HepG2 (cell line): ENCODE results near the gene MZF1. TPM values are rescaled to one million over a fixed set of nuclear protein-coding genes. Genes with fewer than 3 reads are reported as not detected.

Source experiments
- ATAC-seq: fragments of 200-7000 bp; cut with Tn5 transposase; 3 replicates; pipeline ENCODE4 v1.9.1; 2020; ENCODE audit warnings: mild to moderate bottlenecking, moderate library complexity
- BruUV-seq: library from RNA; stranded (reverse); fragments of 400-500 nt; replicated peaks from 2 replicates; lab custom pipeline; 2021; lab: Mats Ljungman, UMichigan
- CTCF ChIA-PET: fragments of 300-600 bp; formaldehyde crosslinking; extraction: SDS; loops from one replicate; lab custom pipeline; 2021; ENCODE audit warnings: low total read pairs, inconsistent platforms, low intra/inter-chr PET ratio; lab: Yijun Ruan, JAX
- POLR2A ChIA-PET: fragments of 350-600 bp; sonication (Branson Sonifier 250); formaldehyde crosslinking; loops from one replicate; lab custom pipeline; 2020; ENCODE audit warnings: antibody characterized with exemption, inconsistent platforms; lab: Yijun Ruan, JAX
- DNase-seq: peaks from one replicate; pipeline ENCODE4 v3.0.0-alpha.2; 2015; ENCODE audit warnings: low spot score
- FAIRE-seq: peaks from 3 replicates; lab custom pipeline; 2011; peaks lifted over from hg19 to GRCh38; lab: Jason Lieb, UNC
- H2AFZ ChIP-seq: one replicate; pipeline ENCODE4 v1.6.1; 2011; ENCODE audit warnings: low read length, inconsistent platforms
- H3K27ac ChIP-seq: fragments of 300-600 bp; 3 replicates; pipeline ENCODE4 v1.8.0; 2011; ENCODE audit warnings: mixed run types, mild to moderate bottlenecking, mixed read lengths, low read length, inconsistent platforms; ENCODE audit not compliant: insufficient read depth; ENCODE audit errors: extremely low read length
- H3K27me3 ChIP-seq, 2 experiments: fragments of 200-600 bp in 1 of 2; 2 replicates in 1 of 2; 3 replicates in 1 of 2; pipeline versions ENCODE4 v1.6.0 to v1.8.0; 2011; ENCODE audit warnings: low read length in 2 of 2, mild to moderate bottlenecking in 2 of 2, moderate library complexity in 2 of 2, inconsistent platforms in 1 of 2; ENCODE audit not compliant: insufficient read depth in 2 of 2, control insufficient read depth in 1 of 2
- H3K36me3 ChIP-seq, 2 experiments: fragments of 200-600 bp in 1 of 2; replicated peaks in 1 of 2; 2 replicates in 1 of 2; 3 replicates in 1 of 2; pipeline versions ENCODE4 v1.5.1 to v1.8.0; 2011; ENCODE audit warnings: low read length in 2 of 2, inconsistent platforms in 1 of 2; ENCODE audit not compliant: insufficient read depth in 2 of 2, control insufficient read depth in 1 of 2
- H3K4me1 ChIP-seq: 2 replicates; pipeline ENCODE4 v1.5.1; 2012; ENCODE audit warnings: low read length, inconsistent platforms; ENCODE audit not compliant: insufficient read depth
- H3K4me2 ChIP-seq: 2 replicates; pipeline ENCODE4 v1.6.0; 2011; ENCODE audit warnings: low read depth, low read length, inconsistent platforms
- H3K4me3 ChIP-seq, 3 experiments: fragments of 200-600 bp in 1 of 3; sonication (generic), shearing (Covaris generic) in 1 of 3; replicated peaks in 1 of 3; 2 replicates each; pipeline ENCODE4 v1.5.1; 2011 to 2016; ENCODE audit warnings: low read length in 3 of 3, inconsistent platforms in 2 of 3, low read depth in 2 of 3, mild to moderate bottlenecking in 2 of 3, control low read depth in 1 of 3, mixed read lengths in 1 of 3; ENCODE audit not compliant: insufficient read depth in 1 of 3
- H3K79me2 ChIP-seq: one replicate; pipeline ENCODE4 v1.6.1; 2011; ENCODE audit warnings: low read length, inconsistent platforms; ENCODE audit not compliant: insufficient read depth
- H3K9ac ChIP-seq: 2 replicates; pipeline ENCODE4 v1.6.0; 2011; ENCODE audit warnings: mild to moderate bottlenecking, low read depth, low read length, inconsistent platforms; ENCODE audit not compliant: insufficient read depth
- H3K9me3 ChIP-seq: 2 replicates; pipeline ENCODE4 v1.5.1; 2012; ENCODE audit warnings: mild to moderate bottlenecking, low read length
- H4K20me1 ChIP-seq: 2 replicates; pipeline ENCODE4 v1.6.0; 2011; ENCODE audit warnings: inconsistent platforms, mild to moderate bottlenecking, low read length, moderate library complexity; ENCODE audit not compliant: insufficient read depth
- CAMTA2 ChIP-seq: sonication (generic); formaldehyde crosslinking; IDR thresholded peaks from 2 replicates; pipeline ENCODE4 v1.4.0; 2020; ENCODE audit warnings: mild to moderate bottlenecking, missing genetic modification reagents, borderline replicate concordance
- DPF2 ChIP-seq: sonication (generic); formaldehyde crosslinking; IDR thresholded peaks from 2 replicates; pipeline ENCODE4 v1.4.0; 2020; ENCODE audit warnings: mild to moderate bottlenecking, low read depth, missing genetic modification reagents, borderline replicate concordance
- KLF6 ChIP-seq: IDR thresholded peaks from 2 replicates; pipeline ENCODE4 v1.8.0; 2016; ENCODE audit warnings: missing biosample characterization, missing genetic modification reagents
- NFE2L2 ChIP-seq: fragments of 150-350 bp; IDR thresholded peaks from 2 replicates; pipeline ENCODE4 v1.6.1; 2014; ENCODE audit warnings: low read length
- PCBP1 ChIP-seq: fragments of 200-400 bp; formaldehyde crosslinking; IDR thresholded peaks from 2 replicates; pipeline ENCODE4 v1.6.1; 2017; ENCODE audit warnings: mild to moderate bottlenecking, low read depth, low read length, borderline replicate concordance
- RORA ChIP-seq: sonication (generic); formaldehyde crosslinking; IDR thresholded peaks from 2 replicates; pipeline ENCODE4 v1.5.0; 2020; ENCODE audit warnings: mild to moderate bottlenecking, missing genetic modification reagents, moderate library complexity
- SP5 ChIP-seq: IDR thresholded peaks from 2 replicates; pipeline ENCODE4 v1.6.1; 2016; ENCODE audit warnings: low read depth, borderline replicate concordance
- ZNF382 ChIP-seq: sonication (generic); formaldehyde crosslinking; IDR thresholded peaks from 2 replicates; pipeline ENCODE4 v1.5.0; 2020; ENCODE audit warnings: missing genetic modification reagents, mild to moderate bottlenecking, borderline replicate concordance
- ZNF644 ChIP-seq: IDR thresholded peaks from 2 replicates; pipeline ENCODE4 v1.6.1; 2016; ENCODE audit warnings: low read depth
- WGBS: methylation state at CpG from one replicate; pipeline ENCODE4 v1.1.6; 2017; ENCODE audit warnings: low lambda C conversion rate; 5-methylcytosine and 5-hydroxymethylcytosine counted together
- in situ Hi-C: cut with HindIII; loops from 2 replicates; pipeline ENCODE4 v1.10.0; 2017; ENCODE audit warnings: low pct_unique_long_range_greater_than_20kb; ENCODE audit not compliant: extremely low pct_ligation_motif_present
- intact Hi-C: fragments of 100-400 bp; cut with micrococcal nuclease; formaldehyde crosslinking; loops from one replicate; pipeline ENCODE4 v1.10.0; 2022; ENCODE audit not compliant: unreplicated experiment
- polyA plus RNA-seq, 8 experiments: library from polyadenylated mRNA; depleted of rRNA in 3 of 8; stranded (reverse) in 7 of 8; unstranded in 1 of 8; fragments of >200 nt; fragmentation: Illumina TruSeq in 4 of 8; extraction: Trizol in 4 of 8; gene quantifications; 2 replicates each; pipeline versions ENCODE4 v1.2.1 to v1.2.3, GENCODE V29; 2011 to 2016; ENCODE audit warnings: low read depth in 4 of 8, missing spikeins in 1 of 8, mixed read lengths in 1 of 8; ENCODE audit not compliant: insufficient read depth in 1 of 8
- total RNA-seq, 5 experiments: library from RNA; depleted of rRNA; stranded (reverse); fragments of >200 nt; fragmentation: Illumina TruSeq; extraction: Trizol; gene quantifications; 2 replicates each; pipeline ENCODE4 v1.2.3, GENCODE V29; 2016; ENCODE audit warnings: low read depth in 1 of 5
- TF ChIP-seq, protein P1 (sequence below): sonication (generic); formaldehyde crosslinking; IDR thresholded peaks from 2 replicates; pipeline ENCODE4 v1.4.0; 2020; ENCODE audit warnings: mild to moderate bottlenecking, low read depth, missing genetic modification reagents
- TF ChIP-seq, protein P2 (sequence below): IDR thresholded peaks from 2 replicates; pipeline ENCODE4 v1.6.1; 2012; ENCODE audit warnings: inconsistent platforms
- TF ChIP-seq, protein P3 (sequence below): sonication (generic); formaldehyde crosslinking; IDR thresholded peaks from 2 replicates; pipeline ENCODE4 v1.4.0; 2020; ENCODE audit warnings: mild to moderate bottlenecking, missing genetic modification reagents
- TF ChIP-seq, protein P4 (sequence below): sonication (generic); formaldehyde crosslinking; IDR thresholded peaks from 2 replicates; pipeline ENCODE4 v1.9.0; 2021; ENCODE audit warnings: missing genetic modification reagents, borderline replicate concordance

The MZF1 gene
- total and polyA plus RNA-seq, 2 of the 13 experiments (the other 11 are each of a cell fraction or from before 2014, with no cell fraction given): 3.1 to 8.1 TPM

DNA sequence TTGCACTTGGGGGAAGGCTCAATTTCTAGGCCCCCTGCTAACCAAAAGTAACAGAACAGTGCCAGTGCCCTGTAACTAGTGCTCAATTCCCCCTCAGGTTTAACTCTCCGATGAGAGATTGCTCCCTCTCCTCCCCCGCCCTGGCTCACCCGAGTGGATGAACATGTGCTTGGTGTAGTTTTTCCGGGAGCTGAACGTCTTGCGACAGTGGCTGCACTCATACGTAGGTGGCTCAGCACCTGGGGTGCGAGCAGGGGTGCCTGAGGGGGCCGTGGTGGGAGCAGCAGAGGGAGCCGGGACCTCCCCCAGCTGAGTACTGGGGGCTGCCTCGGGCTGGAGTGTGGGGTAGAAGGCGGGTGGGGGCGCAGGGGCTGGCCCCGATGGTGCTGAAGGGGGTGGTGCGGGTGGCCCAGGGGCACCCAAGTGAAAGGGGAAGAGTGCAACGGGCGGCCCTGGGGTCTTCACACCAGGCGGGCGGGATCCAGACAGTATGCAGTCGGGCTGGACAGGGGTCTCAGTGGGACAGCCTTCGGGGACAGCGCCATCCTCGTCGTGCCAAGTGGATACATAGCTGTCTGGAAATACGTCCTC is 56.8 kb downstream of the MZF1 start:
- Histone ChIP-seq H3K9me3 (no peaks in the 10 kb centered on the region), H3K4me1 (peaks cover 57% of the 10 kb centered on the region), H4K20me1 (no peaks in the 10 kb centered on the region), H3K9ac (no peak overlapping the region), H3K79me2 (peaks cover 25% of the 10 kb centered on the region), H3K27ac (no peak overlapping the region), H3K4me3 (no peak overlapping the region), H3K36me3 (peaks cover 5 to 6% of the 10 kb centered on the region in 2 experiments; a peak in 4 of 5 replicates), H3K27me3 (no peaks in the 10 kb centered on the region; a peak in 1 of 5 replicates), H2AFZ (no peak overlapping the region), H3K4me2 (no peak overlapping the region)
- no peak for ATAC-seq
- intact Hi-C loops (loop anchor here (5.0 kb wide), 1 partner anchor 189 kb away; the partner anchor contains the start of gene ZSCAN22), in situ Hi-C loops (no loop called here)
- BruUV-seq: no TSS peak
- DNase-seq: no peak
- WGBS: 96% methylated on average over 25 of the region's 25 CpGs
- FAIRE-seq: no peak
- POLR2A ChIA-PET: interaction anchor here (1.1 kb wide), 1 partner anchor 16 kb away, joined by 3 read pairs; no protein-coding TSS in a partner anchor
- CTCF ChIA-PET: no interaction called here
- TF ChIP-seq ZNF644 (CRISPR knock-in tag): no peak
- no peak for TF ChIP-seq PCBP1
- TF ChIP-seq, protein P1, sequence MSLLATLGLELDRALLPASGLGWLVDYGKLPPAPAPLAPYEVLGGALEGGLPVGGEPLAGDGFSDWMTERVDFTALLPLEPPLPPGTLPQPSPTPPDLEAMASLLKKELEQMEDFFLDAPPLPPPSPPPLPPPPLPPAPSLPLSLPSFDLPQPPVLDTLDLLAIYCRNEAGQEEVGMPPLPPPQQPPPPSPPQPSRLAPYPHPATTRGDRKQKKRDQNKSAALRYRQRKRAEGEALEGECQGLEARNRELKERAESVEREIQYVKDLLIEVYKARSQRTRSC (CRISPR knock-in tag): no peak
- TF ChIP-seq, protein P2, sequence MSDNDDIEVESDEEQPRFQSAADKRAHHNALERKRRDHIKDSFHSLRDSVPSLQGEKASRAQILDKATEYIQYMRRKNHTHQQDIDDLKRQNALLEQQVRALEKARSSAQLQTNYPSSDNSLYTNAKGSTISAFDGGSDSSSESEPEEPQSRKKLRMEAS: no peak
- no peak for TF ChIP-seq DPF2 (CRISPR knock-in tag)
- no peak for TF ChIP-seq KLF6 (CRISPR knock-in tag)
- TF ChIP-seq CAMTA2 (CRISPR knock-in tag): no peak
- TF ChIP-seq, protein P3, sequence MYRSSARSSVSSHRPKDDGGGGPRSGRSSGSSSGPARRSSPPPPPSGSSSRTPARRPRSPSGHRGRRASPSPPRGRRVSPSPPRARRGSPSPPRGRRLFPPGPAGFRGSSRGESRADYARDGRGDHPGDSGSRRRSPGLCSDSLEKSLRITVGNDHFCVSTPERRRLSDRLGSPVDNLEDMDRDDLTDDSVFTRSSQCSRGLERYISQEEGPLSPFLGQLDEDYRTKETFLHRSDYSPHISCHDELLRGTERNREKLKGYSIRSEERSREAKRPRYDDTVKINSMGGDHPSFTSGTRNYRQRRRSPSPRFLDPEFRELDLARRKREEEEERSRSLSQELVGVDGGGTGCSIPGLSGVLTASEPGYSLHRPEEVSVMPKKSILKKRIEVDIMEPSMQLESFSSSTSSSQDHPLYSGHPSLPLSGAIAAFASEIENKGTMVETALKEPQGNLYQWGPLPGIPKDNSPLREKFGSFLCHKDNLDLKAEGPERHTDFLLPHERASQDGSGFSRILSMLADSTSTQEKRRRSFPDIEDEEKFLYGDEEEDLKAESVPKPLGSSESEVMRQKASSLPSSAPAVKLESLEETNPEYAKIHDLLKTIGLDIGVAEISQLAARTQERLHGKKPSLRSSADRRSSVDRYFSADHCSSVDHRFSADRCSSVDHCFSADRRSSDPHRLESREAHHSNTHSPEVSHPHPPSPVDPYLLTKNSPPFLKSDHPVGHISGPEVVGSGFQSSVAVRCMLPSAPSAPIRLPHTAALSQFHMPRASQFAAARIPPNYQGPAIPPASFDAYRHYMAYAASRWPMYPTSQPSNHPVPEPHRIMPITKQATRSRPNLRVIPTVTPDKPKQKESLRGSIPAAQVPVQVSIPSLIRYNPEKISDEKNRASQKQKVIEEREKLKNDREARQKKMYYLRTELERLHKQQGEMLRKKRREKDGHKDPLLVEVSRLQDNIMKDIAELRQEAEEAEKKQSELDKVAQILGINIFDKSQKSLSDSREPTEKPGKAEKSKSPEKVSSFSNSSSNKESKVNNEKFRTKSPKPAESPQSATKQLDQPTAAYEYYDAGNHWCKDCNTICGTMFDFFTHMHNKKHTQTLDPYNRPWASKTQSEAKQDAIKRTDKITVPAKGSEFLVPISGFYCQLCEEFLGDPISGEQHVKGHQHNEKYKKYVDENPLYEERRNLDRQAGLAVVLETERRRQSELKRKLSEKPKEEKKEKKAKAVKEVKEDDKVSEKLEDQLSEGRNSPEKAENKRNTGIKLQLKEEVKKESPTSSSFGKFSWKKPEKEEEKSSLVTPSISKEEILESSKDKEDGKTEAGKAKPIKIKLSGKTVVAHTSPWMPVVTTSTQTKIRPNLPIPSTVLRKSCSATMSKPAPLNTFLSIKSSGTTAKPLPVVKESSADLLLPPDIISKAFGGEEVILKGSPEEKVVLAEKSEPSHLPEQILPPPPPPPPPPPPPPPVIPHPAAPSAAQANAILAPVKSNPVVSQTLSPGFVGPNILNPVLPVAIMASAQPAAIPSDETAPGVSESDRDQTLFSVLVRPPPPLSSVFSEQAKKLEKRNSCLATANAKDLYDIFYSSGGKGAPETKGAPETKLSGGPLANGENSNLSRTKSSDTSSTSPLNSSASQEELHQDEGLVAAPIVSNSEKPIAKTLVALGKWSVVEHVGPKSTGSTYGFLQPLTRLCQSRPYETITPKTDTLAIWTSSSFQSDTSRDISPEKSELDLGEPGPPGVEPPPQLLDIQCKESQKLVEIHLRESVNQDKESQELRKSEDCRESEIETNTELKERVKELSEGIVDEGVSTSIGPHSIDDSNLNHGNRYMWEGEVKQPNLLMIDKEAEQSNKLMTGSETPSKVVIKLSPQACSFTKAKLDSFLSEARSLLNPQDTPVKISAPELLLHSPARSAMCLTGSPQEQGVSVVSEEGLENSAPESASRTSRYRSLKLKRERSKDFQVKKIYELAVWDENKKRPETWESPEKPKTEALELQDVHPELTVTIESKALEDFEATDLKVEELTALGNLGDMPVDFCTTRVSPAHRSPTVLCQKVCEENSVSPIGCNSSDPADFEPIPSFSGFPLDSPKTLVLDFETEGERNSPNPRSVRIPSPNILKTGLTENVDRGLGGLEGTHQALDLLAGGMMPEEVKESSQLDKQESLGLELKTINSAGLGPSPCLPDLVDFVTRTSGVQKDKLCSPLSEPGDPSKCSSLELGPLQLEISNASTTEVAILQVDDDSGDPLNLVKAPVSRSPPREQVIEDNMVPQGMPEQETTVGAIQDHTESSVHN (CRISPR knock-in tag): no peak
- no peak for TF ChIP-seq RORA (CRISPR knock-in tag)
- no peak for TF ChIP-seq NFE2L2
- no peak for TF ChIP-seq ZNF382
- TF ChIP-seq SP5 (CRISPR knock-in tag): no peak
- TF ChIP-seq, protein P4, sequence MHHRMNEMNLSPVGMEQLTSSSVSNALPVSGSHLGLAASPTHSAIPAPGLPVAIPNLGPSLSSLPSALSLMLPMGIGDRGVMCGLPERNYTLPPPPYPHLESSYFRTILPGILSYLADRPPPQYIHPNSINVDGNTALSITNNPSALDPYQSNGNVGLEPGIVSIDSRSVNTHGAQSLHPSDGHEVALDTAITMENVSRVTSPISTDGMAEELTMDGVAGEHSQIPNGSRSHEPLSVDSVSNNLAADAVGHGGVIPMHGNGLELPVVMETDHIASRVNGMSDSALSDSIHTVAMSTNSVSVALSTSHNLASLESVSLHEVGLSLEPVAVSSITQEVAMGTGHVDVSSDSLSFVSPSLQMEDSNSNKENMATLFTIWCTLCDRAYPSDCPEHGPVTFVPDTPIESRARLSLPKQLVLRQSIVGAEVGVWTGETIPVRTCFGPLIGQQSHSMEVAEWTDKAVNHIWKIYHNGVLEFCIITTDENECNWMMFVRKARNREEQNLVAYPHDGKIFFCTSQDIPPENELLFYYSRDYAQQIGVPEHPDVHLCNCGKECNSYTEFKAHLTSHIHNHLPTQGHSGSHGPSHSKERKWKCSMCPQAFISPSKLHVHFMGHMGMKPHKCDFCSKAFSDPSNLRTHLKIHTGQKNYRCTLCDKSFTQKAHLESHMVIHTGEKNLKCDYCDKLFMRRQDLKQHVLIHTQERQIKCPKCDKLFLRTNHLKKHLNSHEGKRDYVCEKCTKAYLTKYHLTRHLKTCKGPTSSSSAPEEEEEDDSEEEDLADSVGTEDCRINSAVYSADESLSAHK: no peak
